ENCODE data around the gene MMP24.

MMP24 gene

GRCh38 chr20:35240083-35240810 is 13.8 kb downstream of the MMP24 start:
- no peak overlapping the region for H3K27ac ChIP-seq (ENCODE audit: low read depth, low read length)
- no peaks in the 10 kb centered on the region for H4K20me1 ChIP-seq (ENCODE audit: control insufficient read depth, insufficient read depth, low read depth, low read length)
- peaks cover 19% of the 10 kb centered on the region for H3K27me3 ChIP-seq (ENCODE audit: control insufficient read depth, low read length)
- no peaks in the 10 kb centered on the region for H3K9me3 ChIP-seq (ENCODE audit: control insufficient read depth, insufficient read depth, low read length)
- TF ChIP-seq EZH2phosphoT487 (IDR thresholded peaks at IDR 0.05; ENCODE audit: borderline replicate concordance, low read length) (no peak), CTCF (IDR thresholded peaks at IDR 0.05; ENCODE audit: low read depth, low read length, poor library complexity, severe bottlenecking) (no peak)
- no peak overlapping the region for H3K4me3 ChIP-seq (ENCODE audit: low read length)
- no peaks in the 10 kb centered on the region for H3K79me2 ChIP-seq (ENCODE audit: control insufficient read depth, low read length)
- H3F3A ChIP-seq (ENCODE audit: control insufficient read depth, insufficient read depth), result no peaks in the 10 kb centered on the region
- no peak overlapping the region for H3K4me2 ChIP-seq (ENCODE audit: low read length)
- no peaks in the 10 kb centered on the region for H3K36me3 ChIP-seq (ENCODE audit: control insufficient read depth, low read length)
- no peaks in the 10 kb centered on the region for H3K4me1 ChIP-seq (ENCODE audit: control insufficient read depth, low read length)
- H3K9me2 ChIP-seq (replicated peaks; ENCODE audit: control insufficient read depth, low read length), result no peaks in the 10 kb centered on the region

DNA sequence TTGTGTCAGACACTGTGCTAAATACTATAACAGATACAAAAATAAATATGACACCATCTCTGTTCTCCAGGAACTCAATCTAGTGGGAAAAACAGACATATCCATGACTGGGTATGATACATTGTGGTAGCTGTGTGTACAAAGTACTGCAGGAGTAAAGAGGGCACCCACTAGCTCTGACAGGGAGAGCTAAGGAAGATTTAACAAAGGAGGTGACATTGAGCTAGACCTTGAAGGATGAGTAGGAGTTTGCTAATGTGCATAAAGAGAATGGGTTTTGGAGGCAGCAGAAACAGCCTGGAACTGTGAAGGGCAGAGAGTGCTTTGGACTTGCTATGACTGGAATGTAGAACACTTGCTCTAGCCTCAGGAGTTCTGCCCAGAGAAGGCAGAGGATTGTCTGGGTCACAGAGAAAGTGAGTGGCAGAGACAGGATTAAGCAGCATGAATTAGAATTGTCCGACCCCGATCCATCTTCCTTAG is 14.4 kb downstream of the MMP24 start:
- H3K4me2 ChIP-seq (ENCODE audit: low read length), result no peak overlapping the region
- no peaks in the 10 kb centered on the region for H3F3A ChIP-seq (ENCODE audit: control insufficient read depth, insufficient read depth)
- no peak for TF ChIP-seq EZH2phosphoT487 (IDR thresholded peaks at IDR 0.05; ENCODE audit: borderline replicate concordance, low read length)
- no peak for TF ChIP-seq CTCF (IDR thresholded peaks at IDR 0.05; ENCODE audit: low read depth, low read length, poor library complexity, severe bottlenecking)
- no peaks in the 10 kb centered on the region for H3K9me2 ChIP-seq (replicated peaks; ENCODE audit: control insufficient read depth, low read length)
- no peaks in the 10 kb centered on the region for H3K9me3 ChIP-seq (ENCODE audit: control insufficient read depth, insufficient read depth, low read length)
- no peaks in the 10 kb centered on the region for H3K4me1 ChIP-seq (ENCODE audit: control insufficient read depth, low read length)
- H3K36me3 ChIP-seq (ENCODE audit: control insufficient read depth, low read length), result no peaks in the 10 kb centered on the region
- H3K27ac ChIP-seq (ENCODE audit: low read depth, low read length), result no peak overlapping the region
- H3K79me2 ChIP-seq (ENCODE audit: control insufficient read depth, low read length), result no peaks in the 10 kb centered on the region
- no peaks in the 10 kb centered on the region for H4K20me1 ChIP-seq (ENCODE audit: control insufficient read depth, insufficient read depth, low read depth, low read length)
- H3K27me3 ChIP-seq (ENCODE audit: control insufficient read depth, low read length), result peaks cover 19% of the 10 kb centered on the region
- H3K4me3 ChIP-seq (ENCODE audit: low read length), result no peak overlapping the region

- Histone ChIP-seq H3K36me3 (ENCODE audit: control insufficient read depth, low read length) (no peaks in the 10 kb centered on the region), H3K4me2 (ENCODE audit: low read length) (no peak overlapping the region), H4K20me1 (ENCODE audit: control insufficient read depth, insufficient read depth, low read depth, low read length) (no peaks in the 10 kb centered on the region), H3K79me2 (ENCODE audit: control insufficient read depth, low read length) (no peaks in the 10 kb centered on the region), H3K27me3 (ENCODE audit: control insufficient read depth, low read length) (peaks cover 12% of the 10 kb centered on the region), H3K4me3 (ENCODE audit: low read length) (no peak overlapping the region), H3K4me1 (ENCODE audit: control insufficient read depth, low read length) (no peaks in the 10 kb centered on the region), H3K27ac (ENCODE audit: low read depth, low read length) (no peak overlapping the region), H3K9me2 (replicated peaks; ENCODE audit: control insufficient read depth, low read length) (no peaks in the 10 kb centered on the region), H3F3A (ENCODE audit: control insufficient read depth, insufficient read depth) (no peaks in the 10 kb centered on the region), H3K9me3 (ENCODE audit: control insufficient read depth, insufficient read depth, low read length) (no peaks in the 10 kb centered on the region)
- TF ChIP-seq EZH2phosphoT487 (IDR thresholded peaks at IDR 0.05; ENCODE audit: borderline replicate concordance, low read length), result no peak
- no peak for TF ChIP-seq CTCF (IDR thresholded peaks at IDR 0.05; ENCODE audit: low read depth, low read length, poor library complexity, severe bottlenecking)
Measured at GRCh38 chr20:35243317-35243716, 16.8 kb downstream of the MMP24 start.

Measured in DOHH2 (cell line).